CD4-positive, alpha-beta T cell treated with Interleukin-10 for 1 hour (primary cell): ENCODE results near the gene SLC25A30.
"Not testable (repeated sequence)": the region's sequence is repeated elsewhere in the genome, so short reads cannot be mapped to it uniquely, and the experiment has no call there.

ENCODE experiments used
- DNase-seq: peaks from one replicate; pipeline ENCODE4 v3.0.0-alpha.2; 2020

SLC25A30 gene

DNA sequence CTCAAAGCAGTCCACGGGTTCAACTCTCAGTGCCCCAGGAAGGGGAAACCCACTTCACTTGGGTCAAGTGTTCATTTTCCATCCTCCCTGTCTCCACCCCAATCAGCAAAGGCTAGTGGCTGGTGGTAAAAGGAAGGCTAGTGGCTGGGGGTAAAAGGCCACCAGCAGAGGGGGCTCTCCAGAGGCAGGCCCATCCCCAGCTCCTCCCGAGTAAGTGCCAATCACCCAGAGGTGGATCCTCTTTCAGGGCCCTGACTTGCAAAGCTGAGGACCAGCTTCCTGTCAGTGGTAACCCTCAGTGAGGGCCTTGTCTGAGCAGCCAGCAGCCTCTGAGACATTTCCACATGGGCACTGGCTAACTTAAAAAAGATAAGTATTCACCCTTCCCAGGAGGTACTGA lies 55.2 kb downstream of the SLC25A30 start:
- DNase-seq, result no peak

DNA sequence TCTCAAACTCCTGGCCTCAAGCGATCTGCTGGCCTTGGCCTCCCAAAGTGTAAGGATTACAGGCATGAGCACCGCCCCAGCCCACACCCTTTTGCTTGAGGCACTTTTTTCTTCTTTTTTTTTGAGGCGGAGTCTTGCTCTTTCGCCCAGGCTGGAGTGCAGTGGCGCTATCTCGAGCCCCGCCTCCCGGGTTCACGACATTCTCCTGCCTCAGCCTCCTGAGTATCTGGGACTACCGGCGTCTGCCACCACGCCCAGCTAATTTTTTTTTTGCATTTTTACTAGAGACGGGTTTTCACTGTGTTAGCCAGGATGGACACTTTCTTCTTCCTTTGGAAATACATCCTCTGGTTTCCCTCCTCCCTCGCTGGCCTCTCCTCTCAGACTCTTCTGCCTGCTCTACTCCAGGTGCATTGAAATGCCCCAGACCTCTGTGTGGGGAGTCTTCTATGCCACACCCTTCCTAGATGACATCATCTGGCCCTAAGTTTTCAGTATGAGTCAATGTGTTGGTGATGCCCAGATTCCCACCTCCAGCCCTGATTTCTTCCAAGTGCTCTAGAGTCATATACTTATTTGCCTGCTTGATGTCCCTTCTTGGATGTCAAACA lies 56.5 kb downstream of the SLC25A30 start:
- DNase-seq, result no peak

DNA sequence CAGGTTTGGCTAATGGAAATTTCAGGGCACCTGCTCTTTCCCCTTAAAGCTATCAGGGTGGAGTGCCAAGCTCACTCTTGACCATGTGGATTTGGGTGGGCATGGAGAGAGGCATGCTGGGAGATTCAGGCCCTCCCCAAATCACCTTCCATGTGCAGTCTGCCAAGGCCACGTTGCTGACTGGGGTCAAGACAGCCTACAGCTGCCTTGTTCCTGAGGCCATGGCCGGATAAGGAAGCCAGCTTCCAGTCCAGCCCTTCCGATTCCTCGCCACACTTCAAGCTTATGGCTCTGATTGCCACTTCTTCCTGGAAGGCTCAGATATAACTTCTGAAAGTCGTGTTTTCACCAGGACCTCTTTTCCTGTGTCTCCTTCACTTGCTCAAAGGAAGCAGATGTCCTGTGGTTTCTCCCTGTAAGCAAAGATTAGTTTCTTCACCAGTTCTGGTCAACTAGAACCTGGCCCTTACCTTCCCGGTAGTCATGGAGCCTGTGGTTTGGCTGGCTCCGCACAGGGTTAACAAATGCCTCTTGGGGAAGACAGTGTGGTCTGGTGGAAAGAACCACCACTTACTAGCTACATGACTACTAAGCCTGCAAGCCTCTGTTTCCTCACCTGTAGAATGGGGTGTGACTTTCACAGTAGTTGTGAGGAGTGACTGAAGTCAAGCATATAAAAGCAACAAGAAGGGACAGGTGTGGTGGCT lies 61.1 kb downstream of the SLC25A30 start:
- DNase-seq, result no peak

DNA sequence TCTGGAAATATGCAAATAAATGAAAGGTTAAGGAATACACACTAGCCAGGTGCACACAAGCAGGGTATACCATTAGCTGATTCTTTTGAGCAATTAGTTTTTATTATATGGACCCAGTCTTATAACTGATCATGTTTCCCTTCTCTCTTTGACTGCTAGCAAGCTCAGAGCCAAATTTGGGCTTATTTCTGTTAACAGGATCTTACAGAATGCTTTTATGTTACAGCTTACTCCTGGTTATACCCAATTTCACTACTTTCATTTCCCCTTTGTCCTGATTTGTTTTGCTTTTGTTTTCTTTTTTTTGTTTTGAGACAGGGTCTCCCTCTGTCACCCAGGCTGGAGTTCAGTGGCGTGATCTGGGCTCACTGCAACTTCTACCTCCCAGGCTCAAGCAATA lies 64.3 kb downstream of the SLC25A30 start:
- no peak for DNase-seq

DNA sequence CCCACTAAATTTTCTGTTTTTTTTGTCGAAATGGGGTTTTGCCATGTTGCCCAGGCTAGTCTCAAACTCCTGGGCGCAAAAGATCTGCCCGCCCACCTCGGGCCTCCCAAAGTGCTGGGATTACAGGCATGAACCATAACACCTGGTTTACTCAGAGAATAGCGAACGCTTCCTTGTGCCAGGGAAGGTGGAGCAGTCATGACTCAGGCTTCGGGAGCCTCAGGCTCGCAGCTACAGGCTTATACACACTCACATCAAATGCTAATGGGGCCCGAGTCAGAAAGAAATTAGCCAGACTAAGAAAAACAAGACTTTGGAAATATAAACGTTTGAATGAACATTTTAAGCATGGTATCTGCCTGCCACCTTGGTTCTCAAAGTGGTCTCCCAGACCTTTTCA lies 66.1 kb downstream of the SLC25A30 start:
- DNase-seq, result no peak

DNA sequence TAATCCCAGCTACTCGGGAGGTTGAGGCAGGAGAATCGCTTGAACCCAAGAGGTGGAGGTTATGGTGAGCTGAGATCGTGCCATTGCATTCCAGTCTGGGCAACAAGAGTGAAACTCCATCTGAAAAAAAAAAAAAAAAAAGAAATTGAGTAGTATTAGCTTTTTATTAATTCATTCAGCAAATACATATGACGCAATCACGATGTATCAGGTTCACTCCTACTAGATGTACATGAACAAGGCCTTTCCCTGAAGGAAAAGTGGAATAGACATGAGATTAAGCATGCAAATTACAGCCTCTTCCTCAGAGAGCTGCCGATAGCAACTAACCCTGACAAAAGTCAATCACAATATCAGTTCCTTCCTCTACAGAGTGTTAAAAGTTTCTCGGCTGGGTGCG lies 68.0 kb downstream of the SLC25A30 start:
- DNase-seq, result no peak

DNA sequence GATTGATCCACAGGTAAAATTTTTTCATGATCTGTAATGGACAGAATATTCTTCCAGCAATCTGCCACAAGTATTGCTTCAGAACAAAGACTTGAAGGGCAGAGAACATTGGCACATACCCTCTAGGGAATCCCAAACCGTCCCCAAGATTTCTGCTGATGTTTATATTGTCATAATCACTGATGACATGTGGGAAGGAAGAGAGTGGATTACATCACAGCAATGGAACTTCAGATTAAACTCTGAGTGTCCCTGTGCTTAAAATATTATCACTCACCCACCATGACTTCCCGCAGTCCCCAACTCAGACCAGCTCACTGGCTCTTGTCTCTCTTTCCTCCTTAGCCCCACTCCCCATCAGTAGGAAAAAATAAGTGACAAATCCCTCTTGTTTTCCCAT lies 68.7 kb downstream of the SLC25A30 start:
- DNase-seq, result no peak

DNA sequence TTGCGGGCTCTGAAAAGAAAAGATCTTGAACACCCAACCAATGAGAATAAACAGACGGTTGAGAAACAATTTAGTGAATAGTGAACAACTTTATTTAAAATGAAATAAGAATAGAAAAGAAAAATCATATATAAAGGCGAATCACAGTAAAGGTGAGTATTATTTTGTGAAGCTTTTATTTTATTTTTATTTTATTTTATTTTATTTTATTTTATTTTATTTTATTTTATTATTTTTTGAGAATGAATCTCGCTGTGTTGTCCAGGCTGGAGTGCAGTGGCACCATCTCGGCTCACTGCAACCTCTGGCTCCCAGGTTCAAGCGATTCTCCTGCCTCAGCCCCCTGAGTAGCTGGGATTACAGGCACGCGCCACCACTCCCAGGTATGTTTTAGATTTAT lies 74.1 kb downstream of the SLC25A30 start:
- not testable (repeated sequence) for DNase-seq
